GM18498 (cell line): Measurements from ENCODE around the gene IRAK3.
"Not testable (repeated sequence)": the region's sequence is repeated elsewhere in the genome, so short reads cannot be mapped to it uniquely, and the experiment has no call there.

Experiments used
- ATAC-seq: cut with Tn5 transposase; IDR thresholded peaks from one replicate; pipeline ENCODE4 v1.9.1; 2021; ENCODE audit warnings: mild to moderate bottlenecking, moderate library complexity; ENCODE audit not compliant: unreplicated experiment

Gene IRAK3

GRCh38 chr12:66211573-66211972 is 22.6 kb downstream of the IRAK3 start:
- ATAC-seq: not testable (repeated sequence)

GRCh38 chr12:66213011-66213410 is 24.0 kb downstream of the IRAK3 start:
- not testable (repeated sequence) for ATAC-seq

GRCh38 chr12:66217342-66217917 is 28.4 kb downstream of the IRAK3 start:
- no peak for ATAC-seq

- ATAC-seq: no peak
Measured at GRCh38 chr12:66228462-66228861, 39.4 kb downstream of the IRAK3 start.

GRCh38 chr12:66232263-66232662 is 43.2 kb downstream of the IRAK3 start:
- peak; percentile 36 for ATAC-seq

GRCh38 chr12:66234037-66234693 is 45.2 kb downstream of the IRAK3 start:
- peak; percentile 78 for ATAC-seq

- ATAC-seq: peak; percentile 63
Measured at GRCh38 chr12:66234773-66235625, 46.0 kb downstream of the IRAK3 start.

GRCh38 chr12:66235626-66236281 is 46.7 kb downstream of the IRAK3 start:
- ATAC-seq: no peak

- ATAC-seq: not testable (repeated sequence)
Measured at GRCh38 chr12:66236282-66236675, 47.3 kb downstream of the IRAK3 start.

- ATAC-seq: no peak
Measured at GRCh38 chr12:66236969-66237368, 48.0 kb downstream of the IRAK3 start.

GRCh38 chr12:66237505-66238175 is 48.6 kb downstream of the IRAK3 start:
- no peak for ATAC-seq

GRCh38 chr12:66239295-66239694 is 50.3 kb downstream of the IRAK3 start:
- no peak for ATAC-seq

- ATAC-seq: no peak
Measured at GRCh38 chr12:66240096-66240820, 51.2 kb downstream of the IRAK3 start.

GRCh38 chr12:66241061-66242043 is 52.3 kb downstream of the IRAK3 start:
- no peak for ATAC-seq

GRCh38 chr12:66242311-66242710 is 53.3 kb downstream of the IRAK3 start:
- ATAC-seq: no peak

GRCh38 chr12:66243911-66244310 is 54.9 kb downstream of the IRAK3 start:
- no peak for ATAC-seq

GRCh38 chr12:66244446-66244845 is 55.4 kb downstream of the IRAK3 start:
- no peak for ATAC-seq

GRCh38 chr12:66247741-66248140 is 58.7 kb downstream of the IRAK3 start:
- no peak for ATAC-seq

GRCh38 chr12:66251049-66251448 is 62.0 kb downstream of the IRAK3 start:
- ATAC-seq: no peak
